HG02938 (cell line): ENCODE data around the gene DPYD.
A peak's percentile ranks its signal among the peaks of the same experiment; 100 is the strongest.

Experiments
- ATAC-seq: cut with Tn5 transposase; IDR thresholded peaks from one replicate; pipeline ENCODE4 v1.9.1; 2021; ENCODE audit warnings: mild to moderate bottlenecking, moderate library complexity; ENCODE audit not compliant: unreplicated experiment

Gene DPYD

GRCh38 chr1:97070376-97070775, 850.5 kb downstream of the DPYD start:
- no peak for ATAC-seq

GRCh38 chr1:97069312-97069711, 851.5 kb downstream of the DPYD start:
- ATAC-seq, result no peak

DNA sequence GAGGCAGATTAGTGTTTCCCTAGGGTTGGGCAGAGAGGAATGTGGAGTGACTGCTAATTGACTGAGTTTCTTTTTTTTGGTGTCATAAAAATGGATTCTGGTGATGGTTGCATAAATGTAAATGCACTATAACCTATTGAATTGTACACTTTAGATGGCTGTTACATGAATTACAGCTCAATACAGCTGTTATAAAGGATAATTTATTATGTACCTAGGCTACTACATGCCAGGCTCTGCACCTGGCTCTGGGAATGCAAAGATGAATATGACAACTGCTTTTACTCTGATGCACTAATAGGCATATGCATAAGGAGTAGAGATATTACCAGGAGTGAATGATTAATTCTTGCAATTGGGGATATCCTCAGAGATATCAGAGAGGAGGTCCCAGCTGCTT, 854.0 kb downstream of the DPYD start:
- ATAC-seq, result no peak

DNA sequence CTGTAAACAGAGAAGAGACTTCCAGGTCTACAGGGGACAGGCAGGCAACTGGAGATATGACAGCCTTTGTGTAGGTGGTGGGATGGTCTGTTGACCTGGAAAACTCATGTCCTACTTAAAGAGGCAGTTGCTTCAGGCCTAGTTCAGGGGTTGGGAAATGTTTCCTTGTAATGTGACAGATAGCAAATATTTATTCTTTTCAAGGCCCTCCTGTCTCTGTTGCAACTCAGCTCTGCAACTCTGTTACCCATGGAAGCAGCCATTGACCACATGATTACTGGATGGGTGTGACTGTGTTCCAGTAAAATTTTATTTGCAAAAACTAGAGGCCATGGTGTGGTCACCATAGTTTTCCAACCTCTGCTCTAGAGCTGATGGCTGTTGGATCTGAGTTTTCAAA, 857.3 kb downstream of the DPYD start:
- ATAC-seq, result no peak

DNA sequence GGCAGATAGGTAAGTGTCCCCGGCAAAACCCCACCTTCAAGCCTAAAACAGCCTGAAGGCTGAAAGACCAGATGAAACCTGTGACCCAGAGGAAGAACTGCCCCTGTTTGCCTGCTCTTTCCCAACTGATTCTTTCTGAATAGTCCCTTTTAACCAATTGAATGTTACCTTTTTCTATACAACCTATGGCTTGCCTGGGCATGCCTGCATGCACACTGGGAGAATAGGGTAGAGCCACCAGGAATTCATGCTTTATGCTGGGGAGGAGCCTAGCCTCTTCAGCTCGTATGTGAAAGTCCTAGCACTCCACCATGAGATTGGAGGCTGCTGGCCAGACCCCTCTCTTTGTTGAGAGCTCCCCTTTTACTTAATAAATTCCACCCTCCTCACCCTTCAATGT, 859.2 kb downstream of the DPYD start:
- ATAC-seq, result no peak

DNA sequence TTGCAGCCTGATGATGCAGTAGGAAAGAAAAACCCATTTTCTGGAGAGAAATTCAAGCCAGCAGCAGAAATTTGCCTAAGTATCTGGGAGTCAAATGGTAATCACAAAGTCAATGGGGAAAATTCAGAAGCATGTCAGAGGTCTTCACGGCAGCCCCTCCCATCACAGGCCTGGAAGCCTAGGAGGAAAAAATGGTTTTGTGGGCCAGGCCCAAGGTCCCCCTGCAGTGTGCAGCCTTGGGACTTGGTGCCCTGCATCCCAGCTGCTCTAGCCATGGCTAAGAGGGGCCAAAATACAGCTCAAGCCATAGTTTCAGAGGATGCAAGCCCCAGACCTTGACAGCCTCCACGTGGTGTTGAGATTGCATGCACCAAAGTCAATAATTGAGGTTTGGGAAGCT, 864.4 kb downstream of the DPYD start:
- ATAC-seq, result no peak

DNA sequence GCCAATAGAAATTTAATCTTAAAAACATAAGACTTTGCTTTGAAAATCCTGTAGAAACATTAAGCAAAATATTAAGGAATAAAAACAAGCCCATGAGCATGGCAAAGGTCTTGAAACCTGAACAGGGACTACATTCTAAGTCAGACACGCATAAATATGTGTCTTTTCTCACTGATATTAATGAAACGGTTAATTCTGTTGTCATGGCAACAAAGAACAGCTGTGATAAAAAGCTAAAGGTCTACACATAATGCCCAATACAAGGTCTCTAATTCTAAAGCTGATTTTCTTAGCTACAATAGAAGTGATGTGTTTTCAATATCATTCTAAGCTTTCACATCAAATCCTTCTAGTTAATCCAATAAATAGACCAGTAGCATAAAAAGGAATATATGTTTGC, 867.6 kb downstream of the DPYD start:
- ATAC-seq, result no peak

- ATAC-seq, result no peak
Measured at GRCh38 chr1:97051823-97052222, 869.0 kb downstream of the DPYD start.

- ATAC-seq, result no peak
Measured at GRCh38 chr1:97050506-97050905, 870.3 kb downstream of the DPYD start.

- no peak for ATAC-seq
Measured at GRCh38 chr1:97047421-97047793, 873.4 kb downstream of the DPYD start.

GRCh38 chr1:97046765-97047420, 873.9 kb downstream of the DPYD start:
- no peak for ATAC-seq

DNA sequence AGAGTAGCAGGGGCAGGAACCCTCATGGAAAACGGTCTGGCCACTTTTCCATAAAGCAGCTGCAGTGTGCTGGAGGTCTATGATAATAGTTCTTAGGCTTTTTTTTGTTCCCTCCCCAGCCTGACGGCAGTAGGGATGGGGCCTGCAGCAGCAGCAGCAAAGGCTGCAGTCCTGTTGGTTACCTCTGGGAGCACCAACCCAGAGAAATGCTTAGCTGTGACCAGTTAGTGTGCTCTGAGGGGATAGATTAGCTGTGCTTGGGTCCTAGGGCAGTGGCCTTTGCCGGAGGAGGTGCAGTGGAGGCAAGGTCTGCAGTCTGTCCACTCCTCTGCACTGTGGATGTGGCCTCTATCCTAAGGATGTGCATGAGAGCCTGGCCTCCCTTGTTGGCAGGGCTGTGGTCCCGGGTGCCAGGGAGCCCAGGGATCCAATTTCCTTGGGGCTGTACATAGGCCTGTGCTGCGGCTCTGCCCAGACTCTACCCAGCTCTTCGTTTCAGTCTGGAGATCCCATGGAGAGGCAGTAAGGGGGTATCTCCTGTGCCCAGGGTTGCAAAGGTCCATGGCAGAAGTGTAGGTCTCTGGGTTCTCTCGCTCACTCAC, 876.6 kb downstream of the DPYD start:
- no peak for ATAC-seq

DNA sequence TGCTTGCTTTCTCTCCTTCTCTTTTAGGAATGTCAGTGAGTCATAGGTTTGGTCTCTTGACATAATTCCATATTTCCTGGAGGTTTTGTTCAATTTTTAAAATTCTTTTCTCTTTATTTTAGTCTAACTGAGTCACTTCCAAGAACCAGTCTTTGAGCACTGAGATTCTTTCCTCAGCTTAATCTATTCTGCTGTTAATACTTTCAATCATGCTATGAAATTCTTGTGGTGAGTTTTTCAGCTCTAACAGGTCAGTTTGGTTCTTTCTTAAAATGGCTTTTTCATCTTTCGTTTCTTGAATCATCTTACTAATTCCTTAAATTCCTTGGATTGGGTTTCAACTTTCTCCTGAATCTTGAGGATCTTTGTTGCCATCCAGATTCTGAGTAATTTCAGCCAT, 878.3 kb downstream of the DPYD start:
- ATAC-seq, result no peak

- ATAC-seq, result no peak
Measured at GRCh38 chr1:97041026-97041425, 879.8 kb downstream of the DPYD start.

DNA sequence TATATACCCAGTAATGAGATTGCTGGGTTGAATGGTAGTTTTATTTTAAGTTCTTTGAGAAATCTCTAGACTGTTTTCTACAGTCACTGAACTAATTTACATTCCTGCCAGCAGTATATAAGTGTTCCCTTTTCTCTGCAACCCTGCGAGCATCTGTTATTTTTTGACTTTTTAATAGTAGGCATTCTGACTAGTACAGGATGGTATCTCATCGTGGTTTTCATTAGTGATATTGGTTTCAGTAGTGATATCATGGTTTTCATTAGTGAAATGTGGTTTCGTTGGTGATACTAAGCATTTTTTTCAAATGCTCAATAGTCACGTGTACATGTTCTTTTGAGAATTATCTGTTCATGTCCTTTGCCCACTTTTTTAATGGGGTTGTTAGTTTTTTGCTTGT, 882.4 kb downstream of the DPYD start:
- ATAC-seq, result peak; percentile 58

DNA sequence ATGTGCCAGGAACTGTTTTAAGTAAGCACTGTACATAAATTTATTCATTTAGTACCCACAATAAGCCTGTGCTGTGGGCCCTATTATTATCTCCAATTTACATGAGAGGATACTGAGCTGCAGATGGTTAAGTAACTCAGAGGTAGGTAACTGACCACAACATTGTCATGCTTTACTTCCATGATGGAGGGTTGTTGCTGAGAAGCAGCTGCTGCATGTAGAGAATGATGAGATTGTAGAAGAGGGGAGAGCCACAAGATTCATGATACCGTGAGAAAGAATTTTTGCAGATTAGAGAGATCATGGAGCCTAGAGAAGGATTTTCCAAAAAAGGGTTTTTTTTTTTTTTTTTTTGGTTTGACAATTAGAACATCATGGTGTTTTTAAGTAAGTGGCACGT, 886.2 kb downstream of the DPYD start:
- ATAC-seq, result no peak

DNA sequence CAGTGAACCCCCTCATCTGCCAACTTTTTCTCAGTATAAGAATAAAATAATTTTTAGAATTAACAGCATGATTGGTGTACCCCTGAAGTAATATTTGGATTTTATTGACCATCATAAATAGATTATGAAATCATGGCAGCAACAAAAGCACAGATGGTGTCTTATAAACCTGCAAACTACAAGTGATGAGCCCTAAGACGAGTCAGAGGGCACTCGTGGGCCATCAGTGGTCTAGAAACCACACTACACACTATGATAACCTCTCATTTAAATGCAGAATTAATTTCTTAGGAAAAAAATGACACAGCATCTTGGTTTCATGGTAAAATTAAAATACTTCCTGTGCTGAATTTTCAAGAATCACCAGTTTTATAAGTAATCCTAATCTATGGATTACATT, 886.9 kb downstream of the DPYD start:
- ATAC-seq, result no peak
